PC-9 (cell line): ENCODE results near the gene FOXP1. TPM values are rescaled to one million over a fixed set of nuclear protein-coding genes. Genes with fewer than 3 reads are reported as not detected.

Experiments
- BruUV-seq: library from RNA; stranded (reverse); fragments of 400-500 nt; replicated peaks from 2 replicates; lab custom pipeline; 2021; lab: Mats Ljungman, UMichigan
- CTCF ChIA-PET: fragments of 300-600 bp; sonication (Branson Sonifier 250); formaldehyde crosslinking; loops from one replicate; lab custom pipeline; 2022; ENCODE audit warnings: antibody characterized with exemption; lab: Charles Lee
- POLR2A ChIA-PET: fragments of 300-600 bp; sonication (Branson Sonifier 250); formaldehyde crosslinking; loops from one replicate; lab custom pipeline; 2022; ENCODE audit warnings: antibody characterized with exemption; ENCODE audit not compliant: unreplicated experiment; lab: Charles Lee
- DNase-seq, 2 experiments: peaks; one replicate each; pipeline versions ENCODE4 v3.0.0 to v3.0.0-alpha.2; 2015 to 2022; ENCODE audit warnings: mixed read lengths in 1 of 2
- H2AFZ ChIP-seq: fragments of 200-600 bp; sonication (generic); 2 replicates; pipeline ENCODE4 v1.8.1; 2017; ENCODE audit warnings: antibody characterized with exemption
- H3F3A ChIP-seq: fragments of 200-600 bp; sonication (generic); 2 replicates; pipeline ENCODE4 v1.8.1; 2017; ENCODE audit warnings: antibody characterized with exemption, mild to moderate bottlenecking, low read depth; ENCODE audit not compliant: insufficient read depth
- H3K27ac ChIP-seq: fragments of 200-600 bp; sonication (generic); 2 replicates; pipeline ENCODE4 v1.6.1; 2016; ENCODE audit warnings: mixed run types
- H3K27me3 ChIP-seq: fragments of 200-600 bp; sonication (generic); 2 replicates; pipeline ENCODE4 v1.6.1; 2016; ENCODE audit warnings: low read depth, mixed run types; ENCODE audit not compliant: insufficient read depth
- H3K36me3 ChIP-seq: fragments of 200-600 bp; sonication (generic); 2 replicates; pipeline ENCODE4 v1.6.1; 2016; ENCODE audit warnings: low read depth, mixed run types
- H3K4me1 ChIP-seq: fragments of 200-600 bp; sonication (generic); replicated peaks from 2 replicates; pipeline ENCODE4 v1.6.1; 2016; ENCODE audit warnings: mixed run types; ENCODE audit not compliant: insufficient read depth
- H3K4me2 ChIP-seq: fragments of 200-600 bp; sonication (generic); 2 replicates; pipeline ENCODE4 v1.6.1; 2017; ENCODE audit warnings: mixed run types
- H3K4me3 ChIP-seq: fragments of 200-600 bp; sonication (generic); 2 replicates; pipeline ENCODE4 v1.6.1; 2016; ENCODE audit warnings: mixed run types
- H3K79me2 ChIP-seq: fragments of 200-600 bp; sonication (generic); 2 replicates; pipeline ENCODE4 v1.6.1; 2017; ENCODE audit warnings: low read depth, mixed run types
- H3K9me2 ChIP-seq: fragments of 200-600 bp; sonication (generic); 2 replicates; pipeline ENCODE4 v1.8.1; 2017; ENCODE audit warnings: mild to moderate bottlenecking; ENCODE audit not compliant: insufficient read depth
- H3K9me3 ChIP-seq: fragments of 200-600 bp; sonication (generic); 2 replicates; pipeline ENCODE4 v1.8.1; 2016; ENCODE audit warnings: low read depth; ENCODE audit not compliant: insufficient read depth
- H4K20me1 ChIP-seq: fragments of 200-600 bp; sonication (generic); 2 replicates; pipeline ENCODE4 v1.8.1; 2017; ENCODE audit not compliant: insufficient read depth
- CTCF ChIP-seq: fragments of 200-600 bp; sonication (generic); conservative IDR thresholded peaks from 2 replicates; pipeline ENCODE4 v1.6.1; 2017; ENCODE audit warnings: mixed run types, antibody characterized with exemption, mild to moderate bottlenecking, moderate library complexity
- EZH2 ChIP-seq: fragments of 200-600 bp; sonication (generic); IDR thresholded peaks from 2 replicates; pipeline ENCODE4 v1.8.0; 2017; ENCODE audit warnings: antibody characterized with exemption, low read depth
- intact Hi-C: fragments of 100-400 bp; cut with micrococcal nuclease; formaldehyde crosslinking; loops from one replicate; pipeline ENCODE4 v1.10.0; 2022; ENCODE audit not compliant: unreplicated experiment
- total RNA-seq: library from RNA; stranded (reverse); gene quantifications from 2 replicates; pipeline ENCODE4 v1.2.3, GENCODE V29; 2021

Gene FOXP1
- total RNA-seq, 1 experiment from 2014 or later = 33.3 TPM

GRCh38 chr3:71078723-71079525 lies 504.6 kb downstream of the FOXP1 start:
- intact Hi-C loops = no loop called here
- ChIA-PET CTCF (no interaction called here), POLR2A (no interaction called here)
- H3K4me3 ChIP-seq = no peak overlapping the region
- no peak for DNase-seq
- no peaks in the 10 kb centered on the region for H3F3A ChIP-seq
- no peak overlapping the region for H3K4me2 ChIP-seq
- TF ChIP-seq EZH2 (no peak), CTCF (no peak)
- H3K27me3 ChIP-seq = no peaks in the 10 kb centered on the region
- no peak overlapping the region for H2AFZ ChIP-seq
- no TSS peak for BruUV-seq
- H3K79me2 ChIP-seq = no peaks in the 10 kb centered on the region
- no peaks in the 10 kb centered on the region for H3K9me2 ChIP-seq
- H3K27ac ChIP-seq = no peak overlapping the region
- H3K9me3 ChIP-seq = no peaks in the 10 kb centered on the region
- H3K4me1 ChIP-seq = no peaks in the 10 kb centered on the region
- no peaks in the 10 kb centered on the region for H4K20me1 ChIP-seq
- no peaks in the 10 kb centered on the region for H3K36me3 ChIP-seq

- Histone ChIP-seq H3F3A (no peaks in the 10 kb centered on the region), H2AFZ (no peak overlapping the region), H3K4me1 (no peaks in the 10 kb centered on the region), H3K9me3 (no peaks in the 10 kb centered on the region), H3K4me3 (no peak overlapping the region), H3K27me3 (no peaks in the 10 kb centered on the region), H3K4me2 (no peak overlapping the region), H3K27ac (no peak overlapping the region), H4K20me1 (no peaks in the 10 kb centered on the region), H3K36me3 (no peaks in the 10 kb centered on the region), H3K79me2 (no peaks in the 10 kb centered on the region), H3K9me2 (no peaks in the 10 kb centered on the region)
- ChIA-PET POLR2A (no interaction called here), CTCF (no interaction called here)
- TF ChIP-seq EZH2 (no peak), CTCF (no peak)
- no TSS peak for BruUV-seq
- DNase-seq = no peak
- intact Hi-C loops = no loop called here
These were observed 505.3 kb downstream of the FOXP1 start for GRCh38 chr3:71078199-71078598.

GRCh38 chr3:71077070-71077469 lies 506.5 kb downstream of the FOXP1 start:
- Histone ChIP-seq H2AFZ (no peak overlapping the region), H3K4me1 (no peaks in the 10 kb centered on the region), H3K27ac (no peak overlapping the region), H3K4me2 (no peak overlapping the region), H3K9me2 (no peaks in the 10 kb centered on the region), H3K27me3 (no peaks in the 10 kb centered on the region), H3K4me3 (no peak overlapping the region), H3K9me3 (no peaks in the 10 kb centered on the region), H3K79me2 (no peaks in the 10 kb centered on the region), H3F3A (no peaks in the 10 kb centered on the region), H4K20me1 (no peaks in the 10 kb centered on the region), H3K36me3 (no peaks in the 10 kb centered on the region)
- intact Hi-C loops = no loop called here
- no TSS peak for BruUV-seq
- TF ChIP-seq CTCF = no peak
- no peak for TF ChIP-seq EZH2
- no peak for DNase-seq
- CTCF ChIA-PET = no interaction called here
- POLR2A ChIA-PET = no interaction called here
